Uterus (tissue), 2 donors: ENCODE measurements around the gene NRXN2.

ENCODE experiments used
- POLR2A ChIP-seq, 2 donors: fragments of 450-650 bp; IDR thresholded peaks; one replicate each; pipeline ENCODE4 v1.6.1; 2016; ENCODE audit warnings: antibody characterized with exemption in 2 of 2, mild to moderate bottlenecking in 1 of 2, moderate library complexity in 1 of 2
- TF ChIP-seq, protein P1 (sequence below), 4 experiments: fragments of 200-600 bp in 2 of 4; fragments of 450-650 bp in 2 of 4; sonication (generic) in 2 of 4; IDR thresholded peaks; one replicate each; pipeline ENCODE4 v1.5.1; 2016 to 2019; ENCODE audit warnings: antibody characterized with exemption in 4 of 4, mild to moderate bottlenecking in 2 of 4, moderate library complexity in 1 of 4

DNA sequence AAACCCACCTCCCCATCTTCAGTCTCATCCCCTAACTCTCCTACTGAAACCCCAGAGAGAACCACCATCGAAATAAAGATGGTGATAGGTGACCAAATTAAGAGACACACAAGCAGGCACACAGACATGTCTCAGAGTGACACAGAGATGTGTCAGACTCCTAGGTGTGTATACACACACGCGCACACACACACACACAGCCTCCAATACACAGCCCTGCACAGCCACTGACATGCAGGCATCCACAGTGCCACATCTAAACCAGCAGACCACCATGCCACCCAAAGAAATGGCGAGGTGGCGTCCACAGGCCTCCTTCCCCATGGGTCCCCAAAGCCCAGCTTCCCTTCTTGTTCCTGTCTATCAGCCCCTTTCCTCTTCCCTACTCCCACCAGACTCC lies 27.4 kb downstream of the NRXN2 start:
- TF ChIP-seq, protein P1, sequence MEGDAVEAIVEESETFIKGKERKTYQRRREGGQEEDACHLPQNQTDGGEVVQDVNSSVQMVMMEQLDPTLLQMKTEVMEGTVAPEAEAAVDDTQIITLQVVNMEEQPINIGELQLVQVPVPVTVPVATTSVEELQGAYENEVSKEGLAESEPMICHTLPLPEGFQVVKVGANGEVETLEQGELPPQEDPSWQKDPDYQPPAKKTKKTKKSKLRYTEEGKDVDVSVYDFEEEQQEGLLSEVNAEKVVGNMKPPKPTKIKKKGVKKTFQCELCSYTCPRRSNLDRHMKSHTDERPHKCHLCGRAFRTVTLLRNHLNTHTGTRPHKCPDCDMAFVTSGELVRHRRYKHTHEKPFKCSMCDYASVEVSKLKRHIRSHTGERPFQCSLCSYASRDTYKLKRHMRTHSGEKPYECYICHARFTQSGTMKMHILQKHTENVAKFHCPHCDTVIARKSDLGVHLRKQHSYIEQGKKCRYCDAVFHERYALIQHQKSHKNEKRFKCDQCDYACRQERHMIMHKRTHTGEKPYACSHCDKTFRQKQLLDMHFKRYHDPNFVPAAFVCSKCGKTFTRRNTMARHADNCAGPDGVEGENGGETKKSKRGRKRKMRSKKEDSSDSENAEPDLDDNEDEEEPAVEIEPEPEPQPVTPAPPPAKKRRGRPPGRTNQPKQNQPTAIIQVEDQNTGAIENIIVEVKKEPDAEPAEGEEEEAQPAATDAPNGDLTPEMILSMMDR (IDR thresholded peaks at IDR 0.05), result no peak
- TF ChIP-seq POLR2A (IDR thresholded peaks at IDR 0.05), result no peak
